Panc1 (cell line): ENCODE measurements around the gene MYH2. TPM values are rescaled to one million over a fixed set of nuclear protein-coding genes. Genes with fewer than 3 reads are reported as not detected.

ENCODE experiments used
- ATAC-seq: fragments of 200-7000 bp; cut with Tn5 transposase; 2 replicates; pipeline ENCODE4 v1.9.1; 2020; ENCODE audit warnings: mild to moderate bottlenecking, moderate library complexity
- BruUV-seq: library from RNA; stranded (reverse); fragments of 400-500 nt; replicated peaks from 2 replicates; lab custom pipeline; 2021; lab: Mats Ljungman, UMichigan
- CTCF ChIA-PET: fragments of 300-600 bp; sonication (Branson Sonifier 250); formaldehyde crosslinking; loops from one replicate; lab custom pipeline; 2022; ENCODE audit warnings: antibody characterized with exemption; lab: Charles Lee
- POLR2A ChIA-PET: fragments of 300-600 bp; sonication (Branson Sonifier 250); formaldehyde crosslinking; loops from one replicate; lab custom pipeline; 2022; ENCODE audit warnings: antibody characterized with exemption; lab: Charles Lee
- DNase-seq: peaks from one replicate; pipeline ENCODE4 v3.0.0-alpha.2; 2010; ENCODE audit warnings: low read depth, low spot score
- H3K27ac ChIP-seq: 2 replicates; pipeline ENCODE4 v1.5.1; 2011; ENCODE audit warnings: mild to moderate bottlenecking, low read length, inconsistent platforms
- H3K27me3 ChIP-seq: fragments of 200-500 bp; sonication (Bioruptor generic); 2 replicates; pipeline ENCODE4 v1.6.0; 2014; ENCODE audit warnings: low read length, inconsistent platforms; ENCODE audit not compliant: control insufficient read depth, insufficient read depth
- H3K36me3 ChIP-seq: fragments of 200-500 bp; sonication (Bioruptor generic); 2 replicates; pipeline ENCODE4 v1.5.1; 2014; ENCODE audit warnings: inconsistent platforms, mild to moderate bottlenecking, low read length, moderate library complexity; ENCODE audit not compliant: control insufficient read depth, insufficient read depth
- H3K4me1 ChIP-seq: 2 replicates; pipeline ENCODE4 v1.5.1; 2011; ENCODE audit warnings: inconsistent platforms, mild to moderate bottlenecking, low read length, moderate library complexity; ENCODE audit not compliant: control insufficient read depth, insufficient read depth
- H3K4me3 ChIP-seq, 2 experiments: 2 replicates each; pipeline ENCODE4 v1.5.1; 2011 to 2012; ENCODE audit warnings: low read depth in 2 of 2, low read length in 2 of 2, mild to moderate bottlenecking in 2 of 2, inconsistent platforms in 1 of 2, moderate library complexity in 1 of 2
- H3K9me3 ChIP-seq: fragments of 200-500 bp; sonication (Bioruptor generic); 2 replicates; pipeline ENCODE4 v1.5.1; 2014; ENCODE audit warnings: low read depth, mild to moderate bottlenecking, inconsistent platforms, low read length, moderate library complexity; ENCODE audit not compliant: control insufficient read depth, insufficient read depth
- POLR2AphosphoS5 ChIP-seq: IDR thresholded peaks from 2 replicates; pipeline ENCODE4 v1.6.1; 2012; ENCODE audit warnings: mild to moderate bottlenecking, low read depth, low read length, moderate library complexity
- SIN3A ChIP-seq: IDR thresholded peaks from 2 replicates; pipeline ENCODE4 v1.6.1; 2012; ENCODE audit warnings: low read depth, mild to moderate bottlenecking, low read length, moderate library complexity, borderline replicate concordance; ENCODE audit not compliant: insufficient read depth
- TCF7L2 ChIP-seq: IDR thresholded peaks from 2 replicates; pipeline ENCODE4 v1.6.1; 2011; ENCODE audit warnings: mild to moderate bottlenecking, low read depth, low read length, inconsistent platforms
- in situ Hi-C: cut with HindIII; loops from 2 replicates; pipeline ENCODE4 v1.10.0; 2016; ENCODE audit warnings: low sequenced_read_pairs, low pct_unique_long_range_greater_than_20kb
- intact Hi-C: fragments of 100-400 bp; cut with micrococcal nuclease; formaldehyde crosslinking; loops from one replicate; pipeline ENCODE4 v1.10.0; 2022; ENCODE audit not compliant: unreplicated experiment
- total RNA-seq: library from RNA; stranded (reverse); gene quantifications from one replicate; pipeline ENCODE4 v1.2.1, GENCODE V29; 2021; ENCODE audit not compliant: unreplicated experiment
- TF ChIP-seq, protein P1 (sequence below): fragments of 450-650 bp; IDR thresholded peaks from 2 replicates; pipeline ENCODE4 v1.5.1; 2017; ENCODE audit warnings: mild to moderate bottlenecking
- TF ChIP-seq, protein P2 (sequence below), 2 experiments: IDR thresholded peaks; 2 replicates each; pipeline ENCODE4 v1.6.1; 2011 to 2012; ENCODE audit warnings: low read depth in 2 of 2, control low read depth in 1 of 2, low read length in 1 of 2, mild to moderate bottlenecking in 1 of 2, moderate library complexity in 1 of 2; ENCODE audit not compliant: insufficient read depth in 1 of 2

Gene MYH2
- total RNA-seq, 1 experiment from 2014 or later, result not detected

DNA sequence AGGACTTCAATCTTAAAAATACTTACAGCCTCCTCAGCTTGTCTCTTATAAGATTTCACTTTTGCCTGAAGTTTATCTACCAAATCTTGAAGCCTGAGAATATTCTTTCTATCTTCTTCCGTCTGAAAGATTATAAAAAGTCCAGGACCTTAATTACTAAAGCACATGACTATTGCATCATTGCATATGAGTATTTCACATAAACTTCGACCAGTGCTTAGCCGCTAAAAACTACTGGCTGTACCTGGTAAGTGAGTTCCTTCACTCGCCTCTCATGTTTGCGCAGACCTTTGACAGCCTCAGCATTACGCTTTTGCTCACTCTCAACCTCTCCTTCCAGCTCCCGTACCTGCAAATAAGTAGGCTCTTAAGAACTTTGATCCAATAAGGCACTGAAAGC lies 26.4 kb downstream of the MYH2 start:
- in situ Hi-C loops, result no loop called here
- CTCF ChIA-PET, result interaction anchor here (0.6 kb wide), 1 partner anchor 96 kb away, joined by 6 read pairs; no protein-coding TSS in a partner anchor

DNA sequence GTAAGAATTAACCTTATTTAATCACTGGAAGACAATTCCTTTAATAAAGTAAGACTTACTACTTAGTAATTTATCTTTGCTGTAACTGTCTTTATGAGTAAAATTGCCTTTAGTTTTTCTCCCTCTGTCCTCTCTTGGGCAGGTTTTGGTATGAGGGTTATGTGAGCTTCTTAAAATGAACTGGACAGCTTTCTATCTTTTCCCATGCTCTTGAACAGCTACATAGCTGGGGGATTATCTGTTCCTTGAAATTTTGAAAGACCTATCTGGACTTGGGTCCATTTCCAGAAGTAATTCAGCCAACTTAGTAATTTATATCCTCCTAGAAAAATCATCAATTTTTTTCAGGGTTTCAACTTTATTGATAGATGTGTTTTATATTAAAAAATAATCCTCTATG lies 27.5 kb downstream of the MYH2 start:
- Histone ChIP-seq H3K27ac (no peak overlapping the region), H3K27me3 (no peaks in the 10 kb centered on the region), H3K9me3 (no peaks in the 10 kb centered on the region), H3K4me3 (no peak overlapping the region), H3K4me1 (no peaks in the 10 kb centered on the region), H3K36me3 (no peaks in the 10 kb centered on the region)
- DNase-seq (no peak), ATAC-seq (no peak)
- no peak for TF ChIP-seq TCF7L2
- TF ChIP-seq, protein P1, sequence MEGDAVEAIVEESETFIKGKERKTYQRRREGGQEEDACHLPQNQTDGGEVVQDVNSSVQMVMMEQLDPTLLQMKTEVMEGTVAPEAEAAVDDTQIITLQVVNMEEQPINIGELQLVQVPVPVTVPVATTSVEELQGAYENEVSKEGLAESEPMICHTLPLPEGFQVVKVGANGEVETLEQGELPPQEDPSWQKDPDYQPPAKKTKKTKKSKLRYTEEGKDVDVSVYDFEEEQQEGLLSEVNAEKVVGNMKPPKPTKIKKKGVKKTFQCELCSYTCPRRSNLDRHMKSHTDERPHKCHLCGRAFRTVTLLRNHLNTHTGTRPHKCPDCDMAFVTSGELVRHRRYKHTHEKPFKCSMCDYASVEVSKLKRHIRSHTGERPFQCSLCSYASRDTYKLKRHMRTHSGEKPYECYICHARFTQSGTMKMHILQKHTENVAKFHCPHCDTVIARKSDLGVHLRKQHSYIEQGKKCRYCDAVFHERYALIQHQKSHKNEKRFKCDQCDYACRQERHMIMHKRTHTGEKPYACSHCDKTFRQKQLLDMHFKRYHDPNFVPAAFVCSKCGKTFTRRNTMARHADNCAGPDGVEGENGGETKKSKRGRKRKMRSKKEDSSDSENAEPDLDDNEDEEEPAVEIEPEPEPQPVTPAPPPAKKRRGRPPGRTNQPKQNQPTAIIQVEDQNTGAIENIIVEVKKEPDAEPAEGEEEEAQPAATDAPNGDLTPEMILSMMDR, result no peak
- ChIA-PET POLR2A (no interaction called here), CTCF (no interaction called here)
- BruUV-seq, result no TSS peak
- intact Hi-C loops (no loop called here), in situ Hi-C loops (no loop called here)

More for the DNA sequence above, 26.4 kb downstream of the MYH2 start:
- intact Hi-C loops, result no loop called here
- H3K4me3 ChIP-seq, result no peak overlapping the region
- no peaks in the 10 kb centered on the region for H3K27me3 ChIP-seq
- H3K36me3 ChIP-seq, result no peaks in the 10 kb centered on the region
- BruUV-seq, result no TSS peak
- no peak for ATAC-seq
- no peak for DNase-seq
- no peaks in the 10 kb centered on the region for H3K4me1 ChIP-seq
- no peak overlapping the region for H3K27ac ChIP-seq
- no peaks in the 10 kb centered on the region for H3K9me3 ChIP-seq
- POLR2A ChIA-PET, result interaction anchor here (0.6 kb wide), 1 partner anchor 14 kb away, joined by 3 read pairs; no protein-coding TSS in a partner anchor
- no peak for TF ChIP-seq SIN3A
- TF ChIP-seq, protein P2, sequence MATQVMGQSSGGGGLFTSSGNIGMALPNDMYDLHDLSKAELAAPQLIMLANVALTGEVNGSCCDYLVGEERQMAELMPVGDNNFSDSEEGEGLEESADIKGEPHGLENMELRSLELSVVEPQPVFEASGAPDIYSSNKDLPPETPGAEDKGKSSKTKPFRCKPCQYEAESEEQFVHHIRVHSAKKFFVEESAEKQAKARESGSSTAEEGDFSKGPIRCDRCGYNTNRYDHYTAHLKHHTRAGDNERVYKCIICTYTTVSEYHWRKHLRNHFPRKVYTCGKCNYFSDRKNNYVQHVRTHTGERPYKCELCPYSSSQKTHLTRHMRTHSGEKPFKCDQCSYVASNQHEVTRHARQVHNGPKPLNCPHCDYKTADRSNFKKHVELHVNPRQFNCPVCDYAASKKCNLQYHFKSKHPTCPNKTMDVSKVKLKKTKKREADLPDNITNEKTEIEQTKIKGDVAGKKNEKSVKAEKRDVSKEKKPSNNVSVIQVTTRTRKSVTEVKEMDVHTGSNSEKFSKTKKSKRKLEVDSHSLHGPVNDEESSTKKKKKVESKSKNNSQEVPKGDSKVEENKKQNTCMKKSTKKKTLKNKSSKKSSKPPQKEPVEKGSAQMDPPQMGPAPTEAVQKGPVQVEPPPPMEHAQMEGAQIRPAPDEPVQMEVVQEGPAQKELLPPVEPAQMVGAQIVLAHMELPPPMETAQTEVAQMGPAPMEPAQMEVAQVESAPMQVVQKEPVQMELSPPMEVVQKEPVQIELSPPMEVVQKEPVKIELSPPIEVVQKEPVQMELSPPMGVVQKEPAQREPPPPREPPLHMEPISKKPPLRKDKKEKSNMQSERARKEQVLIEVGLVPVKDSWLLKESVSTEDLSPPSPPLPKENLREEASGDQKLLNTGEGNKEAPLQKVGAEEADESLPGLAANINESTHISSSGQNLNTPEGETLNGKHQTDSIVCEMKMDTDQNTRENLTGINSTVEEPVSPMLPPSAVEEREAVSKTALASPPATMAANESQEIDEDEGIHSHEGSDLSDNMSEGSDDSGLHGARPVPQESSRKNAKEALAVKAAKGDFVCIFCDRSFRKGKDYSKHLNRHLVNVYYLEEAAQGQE (IDR thresholded peaks at IDR 0.05; ENCODE audit: insufficient read depth in 1 of 2, low read depth in 2 of 2, low read length in 1 of 2), result no peak
- no peak for TF ChIP-seq TCF7L2
- no peak for TF ChIP-seq POLR2AphosphoS5

DNA sequence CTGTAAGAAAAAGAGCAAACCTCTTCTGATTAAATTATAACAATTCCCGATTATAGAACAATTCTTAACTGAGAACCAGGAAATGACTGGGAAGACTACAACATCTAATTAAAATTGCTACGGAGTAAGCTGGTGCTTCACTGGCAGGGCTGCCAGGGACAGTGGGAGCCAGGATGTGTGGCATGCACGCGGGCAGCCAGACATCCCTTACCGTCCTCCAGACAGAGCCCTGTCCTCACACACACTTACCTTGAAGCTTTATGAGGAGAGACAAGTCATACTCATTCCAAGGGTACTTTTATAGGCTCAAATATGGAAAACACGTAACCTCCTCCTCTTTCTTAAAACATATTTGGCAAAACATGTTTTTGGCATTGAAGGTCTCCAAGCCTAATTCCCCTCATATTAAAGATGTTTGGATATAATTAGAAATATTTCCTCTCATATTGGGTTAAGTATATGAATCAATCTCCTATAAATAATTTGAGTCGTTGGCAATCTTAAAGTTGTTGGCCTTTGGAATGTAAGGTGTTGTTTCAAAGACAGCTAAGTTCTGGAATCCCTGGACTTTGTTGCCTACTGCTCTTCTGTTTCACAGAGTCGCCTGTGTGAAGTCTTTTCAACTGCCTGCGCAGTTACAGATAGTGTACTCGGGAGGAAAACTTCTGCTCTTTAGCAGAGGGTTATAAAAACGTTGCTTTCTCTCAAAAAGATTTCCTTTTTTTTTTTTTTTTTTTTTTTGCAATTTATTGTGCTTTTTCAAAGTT lies 31.0 kb downstream of the MYH2 start, which contains the start of gene MYH1:
MYH1 (minus strand) TSS at position 272 of the 767 bp plus-strand sequence. CDS start 1,900 bp downstream, outside the sequence.
- H3K4me1 ChIP-seq, result no peaks in the 10 kb centered on the region
- DNase-seq, result no peak
- TF ChIP-seq, protein P2 (IDR thresholded peaks at IDR 0.05; ENCODE audit: insufficient read depth in 1 of 2, low read depth in 2 of 2, low read length in 1 of 2), result no peak
- TF ChIP-seq SIN3A (no peak), TCF7L2 (no peak), POLR2AphosphoS5 (no peak)
- TF ChIP-seq, protein P1, result no peak
- H3K36me3 ChIP-seq, result no peaks in the 10 kb centered on the region
- intact Hi-C loops (no loop called here), in situ Hi-C loops (no loop called here)
- no peaks in the 10 kb centered on the region for H3K9me3 ChIP-seq
- H3K27me3 ChIP-seq, result no peaks in the 10 kb centered on the region
- CTCF ChIA-PET, result no interaction called here
- BruUV-seq, result no TSS peak
- no peak within 1 kb of the TSS for H3K27ac ChIP-seq
- ATAC-seq, result no peak
- H3K4me3 ChIP-seq, result no peak within 1 kb of the TSS
- POLR2A ChIA-PET, result no interaction called here
